C4-2B (cell line): ENCODE data around the gene BRIP1.
"Not testable (repeated sequence)": the region's sequence is repeated elsewhere in the genome, so short reads cannot be mapped to it uniquely, and the experiment has no call there.

Experiments used
- H3K27ac ChIP-seq: fragments of 450-650 bp; 2 replicates; pipeline ENCODE4 v1.5.1; 2017
- ZFX ChIP-seq: fragments of 450-650 bp; IDR thresholded peaks from 2 replicates; pipeline ENCODE4 v1.6.1; 2017
- TF ChIP-seq, protein P1 (sequence below): fragments of 450-650 bp; conservative IDR thresholded peaks from 2 replicates; pipeline ENCODE4 v1.5.1; 2017; ENCODE audit warnings: mild to moderate bottlenecking

Gene BRIP1

DNA sequence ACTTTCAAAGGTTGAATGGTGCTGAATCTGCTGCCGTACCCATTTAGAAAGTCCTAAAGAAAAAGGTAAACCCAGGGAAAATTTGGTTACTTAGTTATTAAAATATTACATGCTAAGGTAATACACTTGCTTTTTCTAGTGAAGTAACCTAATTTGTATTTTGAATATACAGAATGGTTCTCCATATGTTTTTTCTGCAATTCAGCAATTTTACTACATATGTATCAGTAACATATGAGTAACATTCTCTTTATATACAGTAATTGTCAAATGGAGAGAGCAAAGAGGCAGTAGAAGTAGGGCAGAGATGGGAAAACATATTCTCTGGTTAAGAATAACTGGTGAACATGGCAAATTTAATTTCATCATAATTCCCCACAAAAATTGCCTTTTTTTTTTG lies 177.2 kb downstream of the BRIP1 start:
- no peak for TF ChIP-seq ZFX
- TF ChIP-seq, protein P1, sequence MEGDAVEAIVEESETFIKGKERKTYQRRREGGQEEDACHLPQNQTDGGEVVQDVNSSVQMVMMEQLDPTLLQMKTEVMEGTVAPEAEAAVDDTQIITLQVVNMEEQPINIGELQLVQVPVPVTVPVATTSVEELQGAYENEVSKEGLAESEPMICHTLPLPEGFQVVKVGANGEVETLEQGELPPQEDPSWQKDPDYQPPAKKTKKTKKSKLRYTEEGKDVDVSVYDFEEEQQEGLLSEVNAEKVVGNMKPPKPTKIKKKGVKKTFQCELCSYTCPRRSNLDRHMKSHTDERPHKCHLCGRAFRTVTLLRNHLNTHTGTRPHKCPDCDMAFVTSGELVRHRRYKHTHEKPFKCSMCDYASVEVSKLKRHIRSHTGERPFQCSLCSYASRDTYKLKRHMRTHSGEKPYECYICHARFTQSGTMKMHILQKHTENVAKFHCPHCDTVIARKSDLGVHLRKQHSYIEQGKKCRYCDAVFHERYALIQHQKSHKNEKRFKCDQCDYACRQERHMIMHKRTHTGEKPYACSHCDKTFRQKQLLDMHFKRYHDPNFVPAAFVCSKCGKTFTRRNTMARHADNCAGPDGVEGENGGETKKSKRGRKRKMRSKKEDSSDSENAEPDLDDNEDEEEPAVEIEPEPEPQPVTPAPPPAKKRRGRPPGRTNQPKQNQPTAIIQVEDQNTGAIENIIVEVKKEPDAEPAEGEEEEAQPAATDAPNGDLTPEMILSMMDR = no peak
- H3K27ac ChIP-seq = no peak overlapping the region

DNA sequence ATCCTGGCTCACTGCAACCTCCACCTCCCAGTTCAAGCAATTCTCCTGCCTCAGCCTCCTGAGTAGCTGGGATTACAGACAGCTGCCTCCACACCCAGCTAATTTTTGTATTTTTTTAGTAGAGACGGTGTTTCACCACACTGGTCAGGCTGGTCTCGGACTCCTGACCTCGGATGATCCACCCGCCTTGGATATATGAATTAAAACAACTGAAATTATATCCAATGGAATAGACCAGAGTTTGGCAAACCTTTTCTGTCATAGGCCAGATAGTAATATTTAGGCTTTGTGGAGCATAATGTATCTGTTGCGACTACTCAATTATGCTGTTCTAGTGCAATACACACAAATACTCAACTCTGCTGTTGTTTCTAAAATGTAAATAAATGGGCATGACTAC lies 178.5 kb downstream of the BRIP1 start:
- H3K27ac ChIP-seq = no peak overlapping the region
- TF ChIP-seq ZFX = no peak
- TF ChIP-seq, protein P1 = no peak

DNA sequence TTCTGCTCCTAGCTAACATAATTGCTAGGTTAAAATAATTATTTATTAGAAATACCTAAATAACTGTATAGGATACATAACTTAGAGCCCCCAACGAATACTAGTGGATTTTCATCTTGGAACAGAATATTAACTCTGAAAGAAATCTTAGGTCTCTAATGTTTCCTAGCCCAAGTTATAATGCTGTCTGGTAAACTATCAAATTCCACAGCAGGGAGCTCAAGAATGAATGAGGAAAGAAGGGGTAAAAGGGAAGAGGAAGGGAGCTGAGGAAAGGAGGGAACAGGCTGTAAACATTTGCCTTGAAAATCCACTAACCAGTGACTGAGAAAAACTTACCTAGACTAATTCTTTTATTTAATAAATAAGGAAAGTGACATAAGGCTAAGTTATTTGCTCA lies 179.2 kb downstream of the BRIP1 start:
- no peak for TF ChIP-seq ZFX
- TF ChIP-seq, protein P1 = no peak
- H3K27ac ChIP-seq = no peak overlapping the region

DNA sequence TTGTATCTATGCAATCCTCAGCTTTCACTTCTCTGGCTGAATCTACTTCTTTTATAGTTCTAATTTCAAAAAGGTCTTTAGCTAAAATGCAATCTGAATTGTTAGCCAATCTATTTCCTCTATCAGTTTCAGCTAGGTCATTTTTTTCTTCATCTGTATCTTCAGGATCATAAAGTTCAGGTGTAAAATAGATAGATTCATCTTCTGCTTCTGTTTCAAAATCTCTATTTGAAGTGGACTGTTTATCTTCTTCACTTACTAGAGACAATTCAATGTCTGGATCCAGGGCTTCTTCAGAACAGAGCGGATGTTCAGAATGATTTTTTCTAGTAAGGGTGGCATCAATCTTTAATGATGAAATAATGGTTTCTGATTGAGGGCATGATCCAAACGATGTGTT lies 179.9 kb downstream of the BRIP1 start:
- TF ChIP-seq, protein P1 = no peak
- no peak for TF ChIP-seq ZFX
- H3K27ac ChIP-seq = no peak overlapping the region

DNA sequence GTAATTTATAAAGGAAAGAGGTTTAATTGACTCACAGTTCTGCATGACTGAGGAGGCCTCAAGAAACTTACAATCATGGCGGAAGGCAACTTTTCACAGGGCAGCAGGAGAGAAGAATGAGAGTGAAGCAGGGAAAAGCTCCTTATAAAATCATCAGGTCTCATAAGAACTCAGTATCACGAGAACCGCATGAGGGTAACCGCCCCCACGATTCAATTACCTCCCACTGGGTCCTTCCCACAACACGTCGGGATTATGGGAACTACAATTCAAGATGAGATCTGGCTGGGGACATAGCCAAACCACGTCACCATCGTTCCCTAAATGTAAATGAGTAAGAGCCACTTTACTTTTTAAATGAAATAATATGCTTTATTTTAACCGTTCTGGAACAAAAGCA lies 182.4 kb downstream of the BRIP1 start:
- no peak for TF ChIP-seq ZFX
- TF ChIP-seq, protein P1 = no peak
- H3K27ac ChIP-seq = no peak overlapping the region

DNA sequence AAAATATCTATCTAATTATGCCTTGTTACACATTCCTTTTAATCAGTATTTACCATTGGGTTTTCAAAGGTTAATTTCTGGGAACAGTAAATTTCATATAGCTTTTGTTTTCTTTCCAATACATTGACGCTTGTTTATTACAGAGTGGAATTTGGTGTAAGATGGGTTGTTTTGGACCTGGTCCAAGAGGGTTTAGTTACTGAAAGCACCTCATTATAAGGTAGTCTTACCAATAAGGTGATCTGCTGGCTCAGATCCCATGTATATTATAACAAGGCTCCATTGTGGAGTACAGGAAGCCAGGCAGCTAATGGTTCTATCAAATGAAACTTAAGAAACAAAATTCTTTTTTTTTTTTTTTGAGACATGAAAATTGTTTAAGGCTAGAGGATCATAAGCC lies 185.0 kb downstream of the BRIP1 start:
- H3K27ac ChIP-seq = no peak overlapping the region
- TF ChIP-seq, protein P1 = no peak
- TF ChIP-seq ZFX = no peak

DNA sequence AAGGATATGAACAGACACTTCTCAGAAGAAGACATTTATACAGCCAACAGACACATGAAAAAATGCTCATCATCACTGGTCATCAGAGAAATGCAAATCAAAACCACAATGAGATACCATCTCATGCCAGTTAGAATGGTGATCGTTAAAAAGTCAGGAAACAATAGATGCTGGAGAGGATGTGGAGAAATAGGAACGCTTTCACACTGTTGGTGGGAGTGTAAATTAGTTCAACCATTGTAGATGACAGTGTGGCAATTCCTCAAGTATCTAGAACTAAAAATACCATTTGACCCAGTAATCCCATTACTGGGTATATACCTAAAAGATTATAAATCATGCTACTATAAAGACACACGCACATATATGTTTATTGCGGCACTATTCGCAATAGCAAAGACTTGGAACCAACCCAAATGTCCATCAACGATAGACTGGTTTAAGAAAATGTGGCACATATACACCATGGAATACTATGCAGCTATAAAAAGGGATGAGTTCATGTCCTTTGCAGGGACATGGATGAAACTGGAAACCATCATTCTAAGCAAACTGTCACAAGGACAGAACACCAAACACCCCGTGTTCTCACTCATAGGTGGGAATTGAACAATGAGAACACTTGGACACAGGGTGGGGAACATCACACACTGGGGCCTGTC lies 186.0 kb downstream of the BRIP1 start:
- H3K27ac ChIP-seq = not testable (repeated sequence)

DNA sequence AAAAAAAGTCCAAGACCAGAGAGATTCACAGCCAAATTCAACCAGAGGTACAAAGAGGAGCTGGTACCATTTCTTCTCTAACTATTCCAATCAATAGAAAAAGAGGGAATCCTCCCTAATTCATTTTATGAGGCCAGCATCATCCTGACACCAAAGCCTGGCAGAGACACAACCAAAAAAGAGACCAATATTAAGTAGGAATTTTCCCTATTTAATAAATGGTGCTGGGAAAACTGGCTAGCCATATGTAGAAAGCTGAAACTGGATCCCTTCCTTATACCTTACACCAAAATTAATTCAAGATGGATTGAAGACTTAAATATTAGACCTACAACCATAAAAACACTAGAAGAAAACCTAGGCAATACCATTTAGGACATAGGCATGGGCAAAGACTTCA lies 186.8 kb downstream of the BRIP1 start:
- not testable (repeated sequence) for H3K27ac ChIP-seq

DNA sequence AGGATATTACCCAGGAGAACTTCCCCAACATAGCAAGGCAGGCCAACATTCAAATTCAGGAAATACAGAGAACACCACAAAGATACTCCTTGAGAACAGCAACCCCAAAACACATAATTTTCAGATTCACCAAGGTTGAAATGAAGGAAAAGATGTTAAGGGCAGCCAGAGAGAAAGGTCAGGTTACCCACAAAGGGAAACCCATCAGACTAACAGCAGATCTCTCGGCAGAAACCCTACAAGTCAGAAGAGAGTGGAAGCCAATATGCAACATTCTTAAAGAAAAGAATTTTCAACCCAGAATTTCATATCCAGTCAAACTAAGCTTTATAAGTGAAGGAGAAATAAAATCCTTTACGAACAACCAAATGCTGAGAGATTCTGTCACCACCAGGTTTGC lies 188.7 kb downstream of the BRIP1 start:
- H3K27ac ChIP-seq = not testable (repeated sequence)

DNA sequence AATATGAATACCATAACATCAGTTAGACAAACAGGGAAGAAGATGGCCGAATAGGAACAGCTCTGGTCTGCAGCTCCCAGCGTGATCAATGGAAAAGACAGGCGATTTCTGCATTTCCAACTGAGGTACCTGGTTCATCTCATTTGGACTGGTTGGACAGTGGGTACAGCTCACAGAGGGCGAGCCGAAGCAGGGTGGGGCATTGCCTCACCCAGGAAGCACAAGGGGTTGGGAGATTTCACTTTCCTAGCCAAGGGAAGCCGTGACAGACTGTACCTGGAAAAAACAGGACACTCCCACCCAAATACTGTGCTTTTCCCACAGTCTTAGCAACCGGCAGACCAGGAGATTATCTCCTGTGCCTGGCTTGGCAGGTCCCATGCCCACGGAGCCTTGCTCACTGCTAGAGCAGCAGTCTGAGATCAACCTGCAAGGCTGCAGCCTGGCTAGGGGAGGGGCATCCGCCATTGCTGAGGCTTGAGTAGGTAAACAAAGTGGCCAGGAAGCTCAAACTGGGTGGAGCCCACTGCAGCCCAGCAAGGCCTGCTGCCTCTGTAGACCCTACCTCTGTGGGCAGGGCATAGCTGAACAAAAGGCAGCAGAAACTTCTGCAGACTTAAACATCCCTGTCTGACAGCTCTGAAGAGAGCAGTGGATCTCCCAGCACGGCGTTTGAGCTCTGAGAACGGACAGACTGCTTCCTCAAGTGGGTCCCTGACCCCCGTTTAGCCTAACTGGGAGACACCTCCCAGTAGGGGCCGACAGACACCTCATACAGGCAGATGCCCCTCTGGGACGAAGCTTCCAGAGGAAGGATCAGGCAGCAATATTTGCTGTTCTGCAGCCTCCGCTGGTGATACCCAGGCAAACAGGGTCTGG lies 190.1 kb downstream of the BRIP1 start:
- H3K27ac ChIP-seq = not testable (repeated sequence)
